ENCODE data around the gene THRAP3.
A peak's percentile ranks its signal among the peaks of the same experiment; 100 is the strongest.

The THRAP3 gene

DNA sequence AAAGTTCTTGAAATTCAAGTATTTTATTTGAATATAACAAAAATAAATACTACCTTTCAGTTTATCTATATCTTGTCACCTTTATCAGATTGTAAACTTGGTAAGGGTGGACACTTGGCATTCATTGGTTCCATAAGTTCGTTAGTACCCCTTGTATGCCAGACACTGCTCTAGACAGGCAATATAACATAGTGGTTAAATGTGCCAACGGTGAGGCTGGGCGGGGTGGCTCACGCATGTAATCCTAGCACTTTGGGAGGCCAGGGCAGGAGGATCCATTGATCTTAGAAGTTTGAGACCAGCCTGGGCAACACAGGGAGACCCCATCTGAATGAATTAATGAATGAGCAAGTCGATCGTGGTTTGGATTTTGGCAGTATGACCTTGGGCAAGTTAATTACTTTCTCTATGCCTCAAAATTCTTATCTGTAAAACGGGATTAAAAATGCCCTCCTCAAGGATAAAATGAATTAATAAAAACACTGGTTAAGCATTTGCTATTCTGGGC is 55.6 kb downstream of the THRAP3 start:
- H3K4me3 ChIP-seq (ENCODE audit: low read depth, low read length), result no peak overlapping the region
- H3K4me1 ChIP-seq (ENCODE audit: control insufficient read depth in 1 of 2, insufficient read depth in 2 of 2, low read length in 2 of 2), result no peaks in the 10 kb centered on the region
- no peaks in the 10 kb centered on the region for H3K9me3 ChIP-seq (ENCODE audit: insufficient read depth, low read depth, low read length)
- no peak overlapping the region for H2BK120ac ChIP-seq (ENCODE audit: insufficient read depth, low read length, poor library complexity)
- peak overlapping the region; percentile 7 for H4K12ac ChIP-seq (ENCODE audit: low read depth, low read length)
- H3K9ac ChIP-seq (ENCODE audit: low read length), result no peak overlapping the region
- peaks cover 10% of the 10 kb centered on the region in 2 experiments for H3K36me3 ChIP-seq (ENCODE audit: control insufficient read depth in 1 of 2, insufficient read depth in 2 of 2, low read length in 2 of 2)
- peaks cover 2% of the 10 kb centered on the region for H3K79me2 ChIP-seq (ENCODE audit: control insufficient read depth, insufficient read depth, low read length, poor library complexity)
- no peak overlapping the region for H2AK5ac ChIP-seq (ENCODE audit: low read length)
- no peaks in the 10 kb centered on the region for H3K27me3 ChIP-seq (ENCODE audit: insufficient read depth, low read length)
- H3K18ac ChIP-seq (ENCODE audit: low read length), result peak overlapping the region; percentile 59
- no peak overlapping the region for H3K4me2 ChIP-seq (ENCODE audit: low read length)
- H3K27ac ChIP-seq (ENCODE audit: low read depth, low read length), result no peak overlapping the region
- H4K91ac ChIP-seq (ENCODE audit: low read depth, low read length), result no peak overlapping the region
- no peak overlapping the region for H2BK5ac ChIP-seq (ENCODE audit: low read depth, low read length, poor library complexity)
- H2BK12ac ChIP-seq (ENCODE audit: low read length), result no peak overlapping the region
- no peak overlapping the region for H3K23ac ChIP-seq (ENCODE audit: low read length)
- H3K4ac ChIP-seq (ENCODE audit: low read depth, low read length), result peak overlapping the region; percentile 36
- no peak for DNase-seq
- H4K8ac ChIP-seq (ENCODE audit: low read depth, low read length), result peak overlapping the region; percentile 38
- no peak overlapping the region for H3K14ac ChIP-seq (ENCODE audit: low read length)
- no peaks in the 10 kb centered on the region for H3K79me1 ChIP-seq (ENCODE audit: low read length)
- no CpG with 5 or more reads among the region's 7 CpGs for WGBS (ENCODE audit: extremely low coverage, insufficient coverage, insufficient read length)
- no peak overlapping the region for H2AFZ ChIP-seq (ENCODE audit: insufficient read depth, low read length, poor library complexity)

DNA sequence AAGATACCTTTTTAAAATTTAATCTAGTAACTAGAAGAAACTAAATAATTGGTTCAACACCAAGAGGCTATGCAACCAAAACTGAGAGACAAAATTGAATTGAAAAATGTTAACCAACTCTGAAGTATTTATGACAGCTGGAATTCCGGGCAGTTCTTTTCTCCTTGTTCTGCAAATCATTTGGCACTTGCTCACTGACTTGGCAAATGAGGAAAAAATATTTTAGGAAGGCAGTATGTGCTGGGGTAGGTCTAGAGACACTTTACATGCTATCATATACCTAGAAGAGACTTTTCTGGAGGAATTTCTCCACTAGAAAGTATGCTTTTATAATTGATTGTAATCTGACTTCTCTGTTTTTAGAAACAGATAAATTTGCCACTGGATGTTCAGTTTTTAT is 59.8 kb downstream of the THRAP3 start:
- H3K18ac ChIP-seq (ENCODE audit: low read length), result no peak overlapping the region

DNA sequence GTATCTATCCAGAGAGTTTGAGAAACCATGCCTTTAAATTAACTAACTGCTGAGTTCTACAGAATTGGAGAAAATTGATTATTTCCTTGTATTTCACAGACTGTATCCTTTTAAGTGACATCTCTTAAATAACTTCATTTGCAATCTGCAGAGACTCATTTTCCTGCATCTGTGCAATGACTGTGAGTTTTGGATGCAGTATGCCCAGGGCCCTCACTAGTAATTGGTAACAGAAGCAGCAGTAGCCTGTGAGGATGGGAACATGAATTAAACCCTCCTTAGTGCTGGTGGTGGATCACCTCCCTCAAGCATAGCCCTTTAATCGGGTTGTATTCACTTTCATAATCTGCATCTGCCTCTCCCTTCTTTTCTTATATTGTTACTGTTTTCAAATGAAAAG is 60.3 kb downstream of the THRAP3 start:
- H3K79me1 ChIP-seq (ENCODE audit: low read length), result no peaks in the 10 kb centered on the region
- H3K9me3 ChIP-seq (ENCODE audit: insufficient read depth, low read depth, low read length), result no peaks in the 10 kb centered on the region
- no peak overlapping the region for H3K14ac ChIP-seq (ENCODE audit: low read length)
- no peak overlapping the region for H3K4ac ChIP-seq (ENCODE audit: low read depth, low read length)
- H3K36me3 ChIP-seq (ENCODE audit: control insufficient read depth in 1 of 2, insufficient read depth in 2 of 2, low read length in 2 of 2), result peaks cover 20 to 34% of the 10 kb centered on the region in 2 experiments
- H3K23ac ChIP-seq (ENCODE audit: low read length), result no peak overlapping the region
- no peak overlapping the region for H2BK5ac ChIP-seq (ENCODE audit: low read depth, low read length, poor library complexity)
- H3K27ac ChIP-seq (ENCODE audit: low read depth, low read length), result no peak overlapping the region
- H3K79me2 ChIP-seq (ENCODE audit: control insufficient read depth, insufficient read depth, low read length, poor library complexity), result peaks cover 2% of the 10 kb centered on the region
- H2AFZ ChIP-seq (ENCODE audit: insufficient read depth, low read length, poor library complexity), result no peak overlapping the region
- H3K9ac ChIP-seq (ENCODE audit: low read length), result no peak overlapping the region
- H3K27me3 ChIP-seq (ENCODE audit: insufficient read depth, low read length), result no peaks in the 10 kb centered on the region
- H2BK12ac ChIP-seq (ENCODE audit: low read length), result no peak overlapping the region
- no CpG with 5 or more reads among the region's 1 CpG for WGBS (ENCODE audit: extremely low coverage, insufficient coverage, insufficient read length)
- no peak overlapping the region for H2BK120ac ChIP-seq (ENCODE audit: insufficient read depth, low read length, poor library complexity)
- no peaks in the 10 kb centered on the region for H3K4me1 ChIP-seq (ENCODE audit: control insufficient read depth in 1 of 2, insufficient read depth in 2 of 2, low read length in 2 of 2)
- H2AK5ac ChIP-seq (ENCODE audit: low read length), result no peak overlapping the region
- DNase-seq, result no peak
- no peak overlapping the region for H4K91ac ChIP-seq (ENCODE audit: low read depth, low read length)
- no peak overlapping the region for H3K4me3 ChIP-seq (ENCODE audit: low read depth, low read length)
- no peak overlapping the region for H3K18ac ChIP-seq (ENCODE audit: low read length)
- no peak overlapping the region for H4K8ac ChIP-seq (ENCODE audit: low read depth, low read length)
- no peak overlapping the region for H3K4me2 ChIP-seq (ENCODE audit: low read length)
- no peak overlapping the region for H4K12ac ChIP-seq (ENCODE audit: low read depth, low read length)

More for the DNA sequence above, 59.8 kb downstream of the THRAP3 start:
- H2AK5ac ChIP-seq (ENCODE audit: low read length), result no peak overlapping the region
- H3K4me2 ChIP-seq (ENCODE audit: low read length), result no peak overlapping the region
- no peak overlapping the region for H4K91ac ChIP-seq (ENCODE audit: low read depth, low read length)
- WGBS (ENCODE audit: extremely low coverage, insufficient coverage, insufficient read length), result no CpG with 5 or more reads among the region's 1 CpG
- no peaks in the 10 kb centered on the region for H3K79me1 ChIP-seq (ENCODE audit: low read length)
- H2BK120ac ChIP-seq (ENCODE audit: insufficient read depth, low read length, poor library complexity), result no peak overlapping the region
- H2BK12ac ChIP-seq (ENCODE audit: low read length), result no peak overlapping the region
- H3K79me2 ChIP-seq (ENCODE audit: control insufficient read depth, insufficient read depth, low read length, poor library complexity), result peaks cover 2% of the 10 kb centered on the region
- H3K4me1 ChIP-seq (ENCODE audit: control insufficient read depth in 1 of 2, insufficient read depth in 2 of 2, low read length in 2 of 2), result no peaks in the 10 kb centered on the region
- no peak overlapping the region for H3K27ac ChIP-seq (ENCODE audit: low read depth, low read length)
- H3K14ac ChIP-seq (ENCODE audit: low read length), result no peak overlapping the region
- no peak overlapping the region for H3K4me3 ChIP-seq (ENCODE audit: low read depth, low read length)
- no peaks in the 10 kb centered on the region for H3K27me3 ChIP-seq (ENCODE audit: insufficient read depth, low read length)
- no peak overlapping the region for H4K12ac ChIP-seq (ENCODE audit: low read depth, low read length)
- no peak overlapping the region for H3K9ac ChIP-seq (ENCODE audit: low read length)
- no peak overlapping the region for H4K8ac ChIP-seq (ENCODE audit: low read depth, low read length)
- no peak overlapping the region for H2AFZ ChIP-seq (ENCODE audit: insufficient read depth, low read length, poor library complexity)
- no peak for DNase-seq
- H3K9me3 ChIP-seq (ENCODE audit: insufficient read depth, low read depth, low read length), result no peaks in the 10 kb centered on the region
- H3K4ac ChIP-seq (ENCODE audit: low read depth, low read length), result no peak overlapping the region
- peaks cover 17 to 30% of the 10 kb centered on the region in 2 experiments for H3K36me3 ChIP-seq (ENCODE audit: control insufficient read depth in 1 of 2, insufficient read depth in 2 of 2, low read length in 2 of 2)
- no peak overlapping the region for H3K23ac ChIP-seq (ENCODE audit: low read length)
- no peak overlapping the region for H2BK5ac ChIP-seq (ENCODE audit: low read depth, low read length, poor library complexity)

DNA sequence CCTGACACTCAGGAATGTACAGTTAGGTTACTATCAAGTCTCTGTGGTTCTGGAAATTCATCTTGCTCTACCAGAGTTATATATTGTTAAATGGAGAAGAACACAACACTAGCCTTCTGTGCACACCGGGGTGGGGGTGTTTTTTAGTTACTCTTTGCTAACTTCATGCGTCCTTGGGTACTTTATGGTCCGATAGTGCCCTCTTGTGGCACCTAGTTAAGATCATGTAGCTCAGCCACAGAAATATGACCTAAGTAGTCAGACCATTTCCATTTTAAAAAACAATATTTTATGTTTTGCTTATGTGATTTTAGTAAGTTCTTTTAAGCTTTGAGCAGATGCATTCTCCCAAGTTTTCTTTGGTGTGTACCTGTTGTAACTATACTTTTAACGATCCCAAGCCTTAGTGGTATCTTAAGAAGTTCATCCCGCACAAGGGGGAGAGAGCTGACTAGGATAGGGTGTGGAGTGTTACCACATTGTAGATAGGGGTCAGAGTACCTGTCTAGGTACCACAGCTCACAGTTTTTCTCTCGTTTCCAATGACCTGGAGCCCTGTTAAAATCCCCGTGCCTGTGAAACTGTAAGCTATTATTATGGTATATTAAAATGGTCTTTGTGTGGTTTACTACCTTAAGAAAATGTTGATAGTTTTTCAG is 61.3 kb downstream of the THRAP3 start:
- H3K18ac ChIP-seq (ENCODE audit: low read length), result no peak overlapping the region
- no peak overlapping the region for H3K9ac ChIP-seq (ENCODE audit: low read length)
- WGBS (ENCODE audit: extremely low coverage, insufficient coverage, insufficient read length), result no CpG with 5 or more reads among the region's 7 CpGs
- H3K36me3 ChIP-seq (ENCODE audit: control insufficient read depth in 1 of 2, insufficient read depth in 2 of 2, low read length in 2 of 2), result peaks cover 27 to 43% of the 10 kb centered on the region in 2 experiments
- H2AK5ac ChIP-seq (ENCODE audit: low read length), result no peak overlapping the region
- no peaks in the 10 kb centered on the region for H3K79me2 ChIP-seq (ENCODE audit: control insufficient read depth, insufficient read depth, low read length, poor library complexity)
- no peak overlapping the region for H3K27ac ChIP-seq (ENCODE audit: low read depth, low read length)
- peak; percentile 64 to 95 for DNase-seq
- H3K4me3 ChIP-seq (ENCODE audit: low read depth, low read length), result no peak overlapping the region
- H3K23ac ChIP-seq (ENCODE audit: low read length), result no peak overlapping the region
- no peak overlapping the region for H2BK120ac ChIP-seq (ENCODE audit: insufficient read depth, low read length, poor library complexity)
- H3K9me3 ChIP-seq (ENCODE audit: insufficient read depth, low read depth, low read length), result no peaks in the 10 kb centered on the region
- no peak overlapping the region for H2BK5ac ChIP-seq (ENCODE audit: low read depth, low read length, poor library complexity)
- no peak overlapping the region for H4K91ac ChIP-seq (ENCODE audit: low read depth, low read length)
- H3K4me2 ChIP-seq (ENCODE audit: low read length), result no peak overlapping the region
- H4K8ac ChIP-seq (ENCODE audit: low read depth, low read length), result no peak overlapping the region
- H3K4me1 ChIP-seq (ENCODE audit: control insufficient read depth in 1 of 2, insufficient read depth in 2 of 2, low read length in 2 of 2), result no peaks in the 10 kb centered on the region
- no peaks in the 10 kb centered on the region for H3K27me3 ChIP-seq (ENCODE audit: insufficient read depth, low read length)
- H3K14ac ChIP-seq (ENCODE audit: low read length), result no peak overlapping the region
- peak overlapping the region; percentile 53 for H2BK12ac ChIP-seq (ENCODE audit: low read length)
- H3K79me1 ChIP-seq (ENCODE audit: low read length), result no peaks in the 10 kb centered on the region
- H2AFZ ChIP-seq (ENCODE audit: insufficient read depth, low read length, poor library complexity), result no peak overlapping the region
- H4K12ac ChIP-seq (ENCODE audit: low read depth, low read length), result no peak overlapping the region
- H3K4ac ChIP-seq (ENCODE audit: low read depth, low read length), result peak overlapping the region; percentile 40

Data from trophoblast cell (in vitro differentiated cells and primary cell).